ENCODE data around the gene BCL2L15. TPM values are rescaled to one million over a fixed set of nuclear protein-coding genes. Genes with fewer than 3 reads are reported as not detected.

The BCL2L15 gene
- total and polyA plus RNA-seq, 2 donors (not counting 1 experiment from before 2014, with no cell fraction given) = under 0.01 to 0.19 TPM

DNA sequence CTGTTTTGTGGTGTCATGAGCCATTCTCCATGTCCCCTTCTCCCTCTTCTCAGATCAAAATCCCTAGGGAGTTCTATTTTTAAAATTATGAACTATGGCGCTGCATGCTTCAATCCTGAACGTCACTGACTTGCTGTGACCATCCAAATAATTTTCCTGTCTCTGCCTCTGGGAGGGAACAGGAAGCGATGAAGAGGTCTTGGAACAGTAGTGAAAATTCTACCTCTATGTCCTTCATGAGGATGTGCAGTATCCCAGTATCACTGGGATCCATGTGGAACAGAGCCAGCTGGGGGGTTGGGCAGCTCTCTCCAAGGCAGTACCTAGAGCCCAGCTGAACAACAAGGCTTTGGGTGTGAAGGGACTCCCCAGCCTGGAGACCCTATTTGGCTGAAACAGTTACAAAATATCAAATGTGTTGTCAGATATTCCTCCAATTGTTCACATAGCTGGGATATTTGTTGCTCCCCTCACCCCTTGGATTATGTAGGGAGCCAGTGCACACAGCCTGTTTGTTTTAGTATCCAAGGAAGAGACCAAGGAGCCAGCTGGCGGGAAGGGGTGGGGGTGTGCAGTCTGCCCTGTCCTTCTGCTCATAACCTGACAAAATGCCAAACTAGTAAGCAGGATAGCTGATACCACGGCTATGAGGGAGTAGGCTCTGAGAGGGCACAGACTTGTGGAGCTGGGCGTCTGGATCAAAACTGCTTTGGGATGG, 25.4 kb upstream of the BCL2L15 start:
- Histone ChIP-seq H3K9me3 (ENCODE audit: control insufficient read depth, insufficient read depth, low read depth, low read length) (no peaks in the 10 kb centered on the region), H4K20me1 (ENCODE audit: control insufficient read depth, extremely low read depth, insufficient read depth, low read length) (no peaks in the 10 kb centered on the region), H3K4me3 (replicated peaks in 1 of 4; ENCODE audit: control extremely low read depth in 1 of 4, insufficient read depth in 1 of 4, low read depth in 3 of 4, low read length in 4 of 4) (peak overlapping the region in 1 of 4 experiments; percentile 1), H3K9ac (ENCODE audit: insufficient read depth, low read length) (no peak overlapping the region), H3K4me2 (ENCODE audit: extremely low read depth, insufficient read depth, low read length) (peak overlapping the region; percentile 21), H3K27ac (ENCODE audit: insufficient read depth, low read length) (peak overlapping the region; percentile 37), H2AFZ (ENCODE audit: low read length) (peak overlapping the region; percentile 14), H3K4me1 (ENCODE audit: control insufficient read depth, extremely low read depth, insufficient read depth, low read length) (peaks cover 10% of the 10 kb centered on the region), H3K27me3 (ENCODE audit: control insufficient read depth, insufficient read depth, low read length) (no peaks in the 10 kb centered on the region), H3K36me3 (ENCODE audit: control insufficient read depth, insufficient read depth, low read length) (peaks cover 5% of the 10 kb centered on the region), H3K79me2 (ENCODE audit: control insufficient read depth, insufficient read depth, low read length) (no peaks in the 10 kb centered on the region)
- TF ChIP-seq EZH2 (IDR thresholded peaks at IDR 0.05; ENCODE audit: low read length, missing control alignments) = no peak
- TF ChIP-seq, protein P1, sequence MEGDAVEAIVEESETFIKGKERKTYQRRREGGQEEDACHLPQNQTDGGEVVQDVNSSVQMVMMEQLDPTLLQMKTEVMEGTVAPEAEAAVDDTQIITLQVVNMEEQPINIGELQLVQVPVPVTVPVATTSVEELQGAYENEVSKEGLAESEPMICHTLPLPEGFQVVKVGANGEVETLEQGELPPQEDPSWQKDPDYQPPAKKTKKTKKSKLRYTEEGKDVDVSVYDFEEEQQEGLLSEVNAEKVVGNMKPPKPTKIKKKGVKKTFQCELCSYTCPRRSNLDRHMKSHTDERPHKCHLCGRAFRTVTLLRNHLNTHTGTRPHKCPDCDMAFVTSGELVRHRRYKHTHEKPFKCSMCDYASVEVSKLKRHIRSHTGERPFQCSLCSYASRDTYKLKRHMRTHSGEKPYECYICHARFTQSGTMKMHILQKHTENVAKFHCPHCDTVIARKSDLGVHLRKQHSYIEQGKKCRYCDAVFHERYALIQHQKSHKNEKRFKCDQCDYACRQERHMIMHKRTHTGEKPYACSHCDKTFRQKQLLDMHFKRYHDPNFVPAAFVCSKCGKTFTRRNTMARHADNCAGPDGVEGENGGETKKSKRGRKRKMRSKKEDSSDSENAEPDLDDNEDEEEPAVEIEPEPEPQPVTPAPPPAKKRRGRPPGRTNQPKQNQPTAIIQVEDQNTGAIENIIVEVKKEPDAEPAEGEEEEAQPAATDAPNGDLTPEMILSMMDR (conservative IDR thresholded peaks at IDR 0.05 in 1 of 2, IDR thresholded peaks at IDR 0.05 in 1 of 2; ENCODE audit: low read depth in 1 of 2, low read length in 2 of 2) = no peak
- DNase-seq (ENCODE audit: low read depth in 2 of 2) = peak; percentile 74

DNA sequence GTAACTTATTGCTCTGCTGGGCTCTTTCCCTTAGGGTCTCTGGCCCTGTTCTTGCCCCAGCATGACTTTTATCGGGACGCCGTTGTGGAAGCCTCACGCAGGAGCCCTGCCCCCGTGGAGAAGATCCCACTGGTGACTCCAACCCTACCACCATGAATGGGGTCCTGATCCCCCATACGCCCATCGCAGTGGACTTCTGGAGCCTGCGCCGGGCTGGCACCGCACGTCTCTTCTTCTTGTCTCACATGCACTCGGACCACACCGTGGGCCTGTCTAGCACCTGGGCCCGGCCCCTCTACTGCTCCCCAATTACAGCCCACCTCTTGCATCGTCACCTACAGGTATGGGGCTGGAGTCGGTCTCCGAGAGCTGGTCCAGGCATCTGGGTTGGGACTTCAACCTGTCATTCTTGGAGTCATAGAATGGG, 18.1 kb upstream of the BCL2L15 start:
- Histone ChIP-seq H3K4me3 (replicated peaks in 1 of 4; ENCODE audit: control extremely low read depth in 1 of 4, insufficient read depth in 1 of 4, low read depth in 3 of 4, low read length in 4 of 4) (peak overlapping the region; percentile 73 to 91 (median 88)), H2AFZ (ENCODE audit: low read length) (peak overlapping the region; percentile 93), H3K4me1 (ENCODE audit: control insufficient read depth, extremely low read depth, insufficient read depth, low read length) (no peaks in the 10 kb centered on the region), H3K79me2 (ENCODE audit: control insufficient read depth, insufficient read depth, low read length) (peaks cover 25% of the 10 kb centered on the region), H3K27ac (ENCODE audit: insufficient read depth, low read length) (peak overlapping the region; percentile 85), H3K36me3 (ENCODE audit: control insufficient read depth, insufficient read depth, low read length) (peaks cover 2% of the 10 kb centered on the region), H3K4me2 (ENCODE audit: extremely low read depth, insufficient read depth, low read length) (peak overlapping the region; percentile 88), H3K9me3 (ENCODE audit: control insufficient read depth, insufficient read depth, low read depth, low read length) (no peaks in the 10 kb centered on the region), H3K9ac (ENCODE audit: insufficient read depth, low read length) (peak overlapping the region; percentile 77), H3K27me3 (ENCODE audit: control insufficient read depth, insufficient read depth, low read length) (no peaks in the 10 kb centered on the region), H4K20me1 (ENCODE audit: control insufficient read depth, extremely low read depth, insufficient read depth, low read length) (no peaks in the 10 kb centered on the region)
- no peak for DNase-seq (ENCODE audit: low read depth in 2 of 2)
- TF ChIP-seq EZH2 (IDR thresholded peaks at IDR 0.05; ENCODE audit: low read length, missing control alignments) = no peak
- TF ChIP-seq, protein P1 (conservative IDR thresholded peaks at IDR 0.05 in 1 of 2, IDR thresholded peaks at IDR 0.05 in 1 of 2; ENCODE audit: low read depth in 1 of 2, low read length in 2 of 2) = no peak

DNA sequence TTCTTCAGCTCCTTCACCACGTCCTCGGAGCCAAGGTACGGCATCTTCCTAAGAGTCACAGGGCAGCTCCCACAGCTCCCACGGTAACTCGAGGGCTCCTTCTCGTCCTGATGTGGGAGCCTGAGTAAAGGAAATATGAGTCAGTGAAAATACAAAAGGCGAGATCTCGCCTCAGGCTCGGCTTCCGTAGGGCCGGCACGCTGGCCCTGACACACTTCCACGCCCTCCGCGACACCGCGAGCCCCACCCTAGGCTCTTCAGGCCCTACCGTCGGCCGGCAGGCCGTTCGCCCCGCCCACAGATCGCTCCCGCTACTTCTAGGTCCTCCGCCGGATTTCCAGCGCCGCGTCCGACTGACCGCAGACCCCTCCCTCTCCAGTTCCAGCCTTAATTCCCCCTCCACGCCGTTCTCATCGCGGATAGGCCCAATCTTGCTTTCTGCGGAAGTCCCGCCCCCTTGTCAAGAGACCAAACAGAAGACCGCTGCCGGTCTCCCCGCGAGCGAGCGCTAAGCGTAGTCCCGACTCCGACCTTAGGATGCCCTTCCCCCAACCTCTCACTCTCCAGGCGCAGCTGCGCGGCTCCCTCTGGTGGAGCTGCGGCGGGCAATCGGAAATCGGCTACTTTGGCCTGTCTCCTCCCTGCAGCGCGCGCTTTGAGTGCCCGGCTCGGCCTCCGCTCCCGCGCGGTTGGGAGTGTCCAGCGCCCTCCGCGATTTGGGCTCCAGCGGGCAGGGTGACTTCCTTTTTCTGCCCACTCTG, 17.5 kb upstream of the BCL2L15 start, which contains the start of the genes AP4B1 and DCLRE1B:
Gene AP4B1 (minus strand): TSS at position 126 of the 761 bp plus-strand sequence. CDS start 82 bp downstream, at position 44.
Gene DCLRE1B (plus strand): TSS at position 653 of the 761 bp plus-strand sequence. CDS start 261 bp downstream, outside the sequence.
- Histone ChIP-seq H3K9ac (ENCODE audit: insufficient read depth, low read length) (peak within 1 kb of the TSS; percentile 77), H3K36me3 (ENCODE audit: control insufficient read depth, insufficient read depth, low read length) (peaks cover 2% of the 10 kb centered on the region), H3K9me3 (ENCODE audit: control insufficient read depth, insufficient read depth, low read depth, low read length) (no peaks in the 10 kb centered on the region), H2AFZ (ENCODE audit: low read length) (peak within 1 kb of the TSS; percentile 93), H3K27me3 (ENCODE audit: control insufficient read depth, insufficient read depth, low read length) (no peaks in the 10 kb centered on the region), H3K79me2 (ENCODE audit: control insufficient read depth, insufficient read depth, low read length) (peaks cover 25% of the 10 kb centered on the region), H3K4me3 (replicated peaks in 1 of 4; ENCODE audit: control extremely low read depth in 1 of 4, insufficient read depth in 1 of 4, low read depth in 3 of 4, low read length in 4 of 4) (peak within 1 kb of the TSS; percentile 73 to 91 (median 88)), H4K20me1 (ENCODE audit: control insufficient read depth, extremely low read depth, insufficient read depth, low read length) (no peaks in the 10 kb centered on the region), H3K4me2 (ENCODE audit: extremely low read depth, insufficient read depth, low read length) (peak within 1 kb of the TSS; percentile 92), H3K27ac (ENCODE audit: insufficient read depth, low read length) (peak within 1 kb of the TSS; percentile 85), H3K4me1 (ENCODE audit: control insufficient read depth, extremely low read depth, insufficient read depth, low read length) (no peaks in the 10 kb centered on the region)
- TF ChIP-seq, protein P1 (conservative IDR thresholded peaks at IDR 0.05 in 1 of 2, IDR thresholded peaks at IDR 0.05 in 1 of 2; ENCODE audit: low read depth in 1 of 2, low read length in 2 of 2) = peak; percentile 66 to 68
- TF ChIP-seq EZH2 (IDR thresholded peaks at IDR 0.05; ENCODE audit: low read length, missing control alignments) = no peak
- DNase-seq (ENCODE audit: low read depth in 2 of 2) = peak; percentile 100
